H1 (cell line): Measurements from ENCODE around the gene PPP2R5B. TPM values are rescaled to one million over a fixed set of nuclear protein-coding genes. Genes with fewer than 3 reads are reported as not detected.

Source experiments
- CTCF ChIP-seq, 3 experiments: IDR thresholded peaks; 1 replicate in 2 of 3; 2 replicates in 1 of 3; pipeline versions ENCODE4 v1.5.1 to v1.6.1; 2011; ENCODE audit warnings: low read length in 3 of 3, mild to moderate bottlenecking in 3 of 3, inconsistent platforms in 2 of 3, low read depth in 1 of 3, moderate library complexity in 1 of 3; ENCODE audit not compliant: insufficient read depth in 1 of 3; ENCODE audit errors: control extremely low read depth in 1 of 3
- EGR1 ChIP-seq: IDR thresholded peaks from 2 replicates; pipeline ENCODE4 v1.6.1; 2011; ENCODE audit warnings: low read depth, low read length, borderline replicate concordance
- GTF2F1 ChIP-seq: IDR thresholded peaks from 2 replicates; pipeline ENCODE4 v1.6.1; 2012; ENCODE audit warnings: low read depth, low read length, improper control_type of control experiment, borderline replicate concordance
- KDM5A ChIP-seq: fragments of 200-600 bp; IDR thresholded peaks from 2 replicates; pipeline ENCODE4 v1.7.1; 2012; ENCODE audit warnings: mild to moderate bottlenecking, low read length, inconsistent platforms, mixed read lengths
- RXRA ChIP-seq: IDR thresholded peaks from 2 replicates; pipeline ENCODE4 v1.6.1; 2011; ENCODE audit warnings: low read depth, mild to moderate bottlenecking, low read length, moderate library complexity; ENCODE audit not compliant: insufficient read depth
- SIN3A ChIP-seq, 2 experiments: IDR thresholded peaks in 1 of 2; conservative IDR thresholded peaks in 1 of 2; 2 replicates each; pipeline ENCODE4 v1.6.1; 2011 to 2012; ENCODE audit warnings: low read length in 2 of 2, improper control_type of control experiment in 1 of 2, low read depth in 1 of 2, mild to moderate bottlenecking in 1 of 2
- SIRT6 ChIP-seq: IDR thresholded peaks from one replicate; pipeline ENCODE4 v1.7.1; 2012; ENCODE audit warnings: low read length, inconsistent platforms
- SIX5 ChIP-seq: IDR thresholded peaks from 2 replicates; pipeline ENCODE4 v1.6.1; 2011; ENCODE audit warnings: mild to moderate bottlenecking, low read depth, low read length
- TAF7 ChIP-seq: optimal IDR thresholded peaks from 2 replicates; pipeline ENCODE3; 2011; ENCODE audit warnings: low read depth, mild to moderate bottlenecking, inconsistent platforms, low read length, moderate library complexity, borderline replicate concordance
- polyA plus RNA-seq, 7 experiments: library from polyadenylated mRNA; depleted of rRNA in 3 of 7; stranded (reverse) in 5 of 7; unstranded in 2 of 7; fragments of >200 nt in 5 of 7; fragments of 200-250 nt in 2 of 7; gene quantifications; 1 replicate in 5 of 7; 2 replicates in 1 of 7; 4 replicates in 1 of 7; pipeline versions ENCODE4 v1.2.1 to v1.2.3, GENCODE V29; 2011 to 2013; ENCODE audit warnings: missing spikeins in 2 of 7, mixed read lengths in 2 of 7
- total RNA-seq: library from RNA; stranded (reverse); fragmentation: NEBNext Ultra II Directional; extraction: Animal tissue kit (Norgen Biotek cat#: 25700); gene quantifications from 2 replicates; pipeline ENCODE4 v1.2.1, GENCODE V29; 2021

Gene PPP2R5B
- total and polyA plus RNA-seq, 2 of the 8 experiments (the other 6 are each of a cell fraction or from before 2014, with no cell fraction given) = 4.9 to 5.1 TPM

- TF ChIP-seq CTCF (IDR thresholded peaks at IDR 0.05; ENCODE audit: control extremely low read depth in 1 of 3, insufficient read depth in 1 of 3, low read depth in 1 of 3, low read length in 3 of 3) (no peak), SIX5 (no peak), SIN3A (conservative IDR thresholded peaks at IDR 0.05 in 1 of 2, IDR thresholded peaks at IDR 0.05 in 1 of 2; ENCODE audit: low read depth in 1 of 2, low read length in 2 of 2) (no peak), KDM5A (no peak), SIRT6 (no peak), GTF2F1 (no peak), EGR1 (no peak), RXRA (no peak), TAF7 (no peak)
Measured at GRCh38 chr11:64891215-64891848, 33.2 kb upstream of the PPP2R5B start (continued).
